ENCODE measurements around the gene PKP1.

- no peak for TF ChIP-seq POLR2AphosphoS5 (IDR thresholded peaks at IDR 0.05; ENCODE audit: low read depth)
- TF ChIP-seq EZH2phosphoT487 (IDR thresholded peaks at IDR 0.05; ENCODE audit: unreplicated experiment): no peak
- TF ChIP-seq ETS1 (IDR thresholded peaks at IDR 0.05): no peak
Measured at GRCh38 chr1:201341377-201341776, 58.1 kb downstream of the PKP1 start.
